H1 (cell line): ENCODE data around the gene ZHX3. TPM values are rescaled to one million over a fixed set of nuclear protein-coding genes. Genes with fewer than 3 reads are reported as not detected.

Experiments used
- CTCF ChIA-PET: fragments of 300-600 bp; sonication (Branson Sonifier 250); formaldehyde crosslinking; loops from one replicate; lab custom pipeline; 2021; ENCODE audit not compliant: partially characterized antibody; lab: Charles Lee
- POLR2A ChIA-PET: fragments of 300-600 bp; sonication (Branson Sonifier 250); formaldehyde crosslinking; loops from one replicate; lab custom pipeline; 2021; ENCODE audit warnings: inconsistent platforms; ENCODE audit not compliant: partially characterized antibody; lab: Charles Lee
- DNase-seq, 2 experiments: peaks; one replicate each; pipeline versions ENCODE4 v3.0.0 to v3.0.0-alpha.2; 2010 to 2022; ENCODE audit warnings: low spot score in 2 of 2, low read depth in 1 of 2, mixed read lengths in 1 of 2
- FAIRE-seq: peaks from 2 replicates; lab custom pipeline; 2011; peaks lifted over from hg19 to GRCh38; lab: Jason Lieb, UNC
- H2AFZ ChIP-seq: 2 replicates; pipeline ENCODE4 v1.8.1; 2012; ENCODE audit warnings: low read length, inconsistent platforms
- H2AK5ac ChIP-seq: 2 replicates; pipeline ENCODE4 v1.6.1; 2013; ENCODE audit warnings: low read depth, low read length
- H2BK120ac ChIP-seq: replicated peaks from 2 replicates; pipeline ENCODE3; 2013; ENCODE audit warnings: low read depth, low read length, inconsistent platforms
- H2BK12ac ChIP-seq: 2 replicates; pipeline ENCODE4 v1.6.1; 2013; ENCODE audit warnings: low read depth, low read length
- H2BK15ac ChIP-seq: 2 replicates; pipeline ENCODE4 v1.6.1; 2013; ENCODE audit warnings: low read length
- H2BK20ac ChIP-seq: 2 replicates; pipeline ENCODE4 v1.6.1; 2013; ENCODE audit warnings: low read length
- H2BK5ac ChIP-seq: 2 replicates; pipeline ENCODE4 v1.6.1; 2013; ENCODE audit warnings: low read depth, low read length
- H3K14ac ChIP-seq: 2 replicates; pipeline ENCODE4 v1.6.1; 2013; ENCODE audit warnings: inconsistent platforms; ENCODE audit not compliant: insufficient read length
- H3K18ac ChIP-seq: 2 replicates; pipeline ENCODE4 v1.6.1; 2013; ENCODE audit warnings: low read length; ENCODE audit errors: extremely low read depth
- H3K23ac ChIP-seq: 2 replicates; pipeline ENCODE4 v1.6.1; 2013; ENCODE audit warnings: inconsistent platforms; ENCODE audit not compliant: insufficient read length
- H3K23me2 ChIP-seq: 2 replicates; pipeline ENCODE4 v1.6.1; 2013; ENCODE audit warnings: low read depth, low read length
- H3K27ac ChIP-seq: 2 replicates; pipeline ENCODE4 v1.6.1; 2011; ENCODE audit warnings: low read depth, low read length, inconsistent platforms
- H3K27me3 ChIP-seq, 4 experiments: replicated peaks in 1 of 4; 1 replicate in 1 of 4; 2 replicates in 3 of 4; pipeline versions ENCODE4 v1.6.1 to v1.8.1; 2011 to 2013; ENCODE audit warnings: low read length in 3 of 4, mild to moderate bottlenecking in 3 of 4, inconsistent platforms in 2 of 4, mixed read lengths in 2 of 4, moderate library complexity in 1 of 4; ENCODE audit not compliant: control insufficient read depth in 3 of 4, insufficient read depth in 3 of 4; ENCODE audit errors: extremely low read depth in 1 of 4
- H3K36me3 ChIP-seq, 4 experiments: 2 replicates each; pipeline versions ENCODE4 v1.6.1 to v1.8.1; 2011 to 2013; ENCODE audit warnings: mild to moderate bottlenecking in 4 of 4, low read length in 3 of 4, moderate library complexity in 2 of 4, control low read depth in 1 of 4, inconsistent platforms in 1 of 4; ENCODE audit not compliant: insufficient read depth in 4 of 4, control insufficient read depth in 2 of 4
- H3K4ac ChIP-seq: replicated peaks from 2 replicates; pipeline ENCODE3; 2013; ENCODE audit warnings: low read length, low read depth, mixed read lengths, inconsistent platforms; ENCODE audit not compliant: insufficient read length
- H3K4me1 ChIP-seq, 4 experiments: replicated peaks in 1 of 4; 1 replicate in 1 of 4; 2 replicates in 3 of 4; pipeline versions ENCODE4 v1.6.1 to v1.8.1; 2011 to 2013; ENCODE audit warnings: low read length in 3 of 4, inconsistent platforms in 2 of 4, mixed read lengths in 1 of 4; ENCODE audit not compliant: insufficient read depth in 4 of 4, control insufficient read depth in 3 of 4
- H3K4me2 ChIP-seq, 2 experiments: 2 replicates each; pipeline versions ENCODE4 v1.6.1 to v1.8.1; 2011 to 2013; ENCODE audit warnings: low read depth in 2 of 2, low read length in 2 of 2, control low read depth in 1 of 2, inconsistent platforms in 1 of 2, mild to moderate bottlenecking in 1 of 2; ENCODE audit not compliant: insufficient read depth in 1 of 2
- H3K4me3 ChIP-seq, 4 experiments: fragments of 200-600, 300-600 bp in 1 of 4; sonication (generic), shearing (Covaris generic), sonication (Bioruptor Twin) in 1 of 4; 2 replicates each; pipeline versions ENCODE4 v1.5.1 to v1.8.1; 2011 to 2016; ENCODE audit warnings: low read length in 4 of 4, low read depth in 3 of 4, control low read depth in 2 of 4, inconsistent platforms in 2 of 4, mild to moderate bottlenecking in 2 of 4, mixed read lengths in 1 of 4, moderate library complexity in 1 of 4; ENCODE audit not compliant: insufficient read depth in 2 of 4; ENCODE audit errors: extremely low read depth in 1 of 4
- H3K56ac ChIP-seq: replicated peaks from 2 replicates; pipeline ENCODE3; 2013; ENCODE audit warnings: low read depth, mild to moderate bottlenecking, mixed read lengths, low read length, inconsistent platforms; ENCODE audit not compliant: insufficient read length
- H3K79me1 ChIP-seq: 2 replicates; pipeline ENCODE4 v1.6.1; 2013; ENCODE audit warnings: low read depth, low read length, control low read depth
- H3K79me2 ChIP-seq, 2 experiments: 2 replicates each; pipeline versions ENCODE4 v1.6.1 to v1.8.1; 2012 to 2013; ENCODE audit warnings: low read length in 2 of 2, mild to moderate bottlenecking in 2 of 2, inconsistent platforms in 1 of 2; ENCODE audit not compliant: insufficient read depth in 2 of 2, control insufficient read depth in 1 of 2
- H3K9ac ChIP-seq, 4 experiments: replicated peaks in 1 of 4; 1 replicate in 1 of 4; 2 replicates in 3 of 4; pipeline versions ENCODE4 v1.6.1 to v1.8.1; 2011 to 2013; ENCODE audit warnings: low read depth in 3 of 4, low read length in 3 of 4, control low read depth in 2 of 4, mild to moderate bottlenecking in 2 of 4, moderate library complexity in 2 of 4, inconsistent platforms in 1 of 4; ENCODE audit errors: extremely low read depth in 1 of 4
- H3K9me3 ChIP-seq, 2 experiments: 2 replicates each; pipeline versions ENCODE4 v1.6.1 to v1.8.1; 2012 to 2013; ENCODE audit warnings: mild to moderate bottlenecking in 2 of 2, moderate library complexity in 2 of 2, control low read depth in 1 of 2, inconsistent platforms in 1 of 2, low read depth in 1 of 2, low read length in 1 of 2, mixed read lengths in 1 of 2; ENCODE audit not compliant: insufficient read depth in 2 of 2
- H4K20me1 ChIP-seq, 2 experiments: replicated peaks in 1 of 2; 2 replicates each; pipeline versions ENCODE3 to v1.8.1; 2011 to 2013; ENCODE audit warnings: inconsistent platforms in 2 of 2, low read length in 2 of 2, mild to moderate bottlenecking in 1 of 2; ENCODE audit not compliant: insufficient read depth in 2 of 2, control insufficient read depth in 1 of 2
- H4K5ac ChIP-seq: 2 replicates; pipeline ENCODE4 v1.6.1; 2013; ENCODE audit warnings: low read length, low read depth, mixed read lengths, inconsistent platforms; ENCODE audit not compliant: insufficient read length
- H4K8ac ChIP-seq: 2 replicates; pipeline ENCODE4 v1.8.0; 2013; ENCODE audit warnings: mild to moderate bottlenecking, moderate library complexity, low read length, inconsistent platforms; ENCODE audit not compliant: insufficient read depth; ENCODE audit errors: extremely low read depth
- H4K91ac ChIP-seq: replicated peaks from 2 replicates; pipeline ENCODE3; 2013; ENCODE audit warnings: low read length, mixed read lengths, inconsistent platforms; ENCODE audit not compliant: insufficient read length
- EP300 ChIP-seq, 2 experiments: IDR thresholded peaks; 1 replicate in 1 of 2; 2 replicates in 1 of 2; pipeline ENCODE4 v1.6.1; 2011 to 2012; ENCODE audit warnings: low read depth in 2 of 2, low read length in 2 of 2, mild to moderate bottlenecking in 2 of 2, borderline replicate concordance in 1 of 2, inconsistent platforms in 1 of 2, moderate library complexity in 1 of 2
- RXRA ChIP-seq: IDR thresholded peaks from 2 replicates; pipeline ENCODE4 v1.6.1; 2011; ENCODE audit warnings: low read depth, mild to moderate bottlenecking, low read length, moderate library complexity; ENCODE audit not compliant: insufficient read depth
- WGBS, 2 experiments: shearing (Covaris generic) in 1 of 2; methylation state at CpG; one replicate each; pipeline versions ENCODE4 v1.1.6 to v1.1.7; 2013 to 2015; ENCODE audit warnings: low lambda C conversion rate in 2 of 2, mixed read lengths in 2 of 2, inconsistent platforms in 1 of 2, low coverage in 1 of 2, missing lambda C conversion rate in 1 of 2; ENCODE audit not compliant: insufficient replicate concordance in 2 of 2, insufficient coverage in 1 of 2, insufficient read length in 1 of 2; ENCODE audit errors: extremely low coverage in 1 of 2, missing lambda C conversion rate in 1 of 2; 5-methylcytosine and 5-hydroxymethylcytosine counted together
- polyA plus RNA-seq, 7 experiments: library from polyadenylated mRNA; depleted of rRNA in 3 of 7; stranded (reverse) in 5 of 7; unstranded in 2 of 7; fragments of >200 nt in 5 of 7; fragments of 200-250 nt in 2 of 7; gene quantifications; 1 replicate in 5 of 7; 2 replicates in 1 of 7; 4 replicates in 1 of 7; pipeline versions ENCODE4 v1.2.1 to v1.2.3, GENCODE V29; 2011 to 2013; ENCODE audit warnings: missing spikeins in 2 of 7, mixed read lengths in 2 of 7
- total RNA-seq: library from RNA; stranded (reverse); fragmentation: NEBNext Ultra II Directional; extraction: Animal tissue kit (Norgen Biotek cat#: 25700); gene quantifications from 2 replicates; pipeline ENCODE4 v1.2.1, GENCODE V29; 2021
- TF ChIP-seq, protein P1 (sequence below): IDR thresholded peaks from 2 replicates; pipeline ENCODE4 v1.6.1; 2011; ENCODE audit warnings: low read length, improper control_type of control experiment

The ZHX3 gene
- total and polyA plus RNA-seq, 2 of the 8 experiments (the other 6 are each of a cell fraction or from before 2014, with no cell fraction given), result 1.00 to 7.8 TPM

DNA sequence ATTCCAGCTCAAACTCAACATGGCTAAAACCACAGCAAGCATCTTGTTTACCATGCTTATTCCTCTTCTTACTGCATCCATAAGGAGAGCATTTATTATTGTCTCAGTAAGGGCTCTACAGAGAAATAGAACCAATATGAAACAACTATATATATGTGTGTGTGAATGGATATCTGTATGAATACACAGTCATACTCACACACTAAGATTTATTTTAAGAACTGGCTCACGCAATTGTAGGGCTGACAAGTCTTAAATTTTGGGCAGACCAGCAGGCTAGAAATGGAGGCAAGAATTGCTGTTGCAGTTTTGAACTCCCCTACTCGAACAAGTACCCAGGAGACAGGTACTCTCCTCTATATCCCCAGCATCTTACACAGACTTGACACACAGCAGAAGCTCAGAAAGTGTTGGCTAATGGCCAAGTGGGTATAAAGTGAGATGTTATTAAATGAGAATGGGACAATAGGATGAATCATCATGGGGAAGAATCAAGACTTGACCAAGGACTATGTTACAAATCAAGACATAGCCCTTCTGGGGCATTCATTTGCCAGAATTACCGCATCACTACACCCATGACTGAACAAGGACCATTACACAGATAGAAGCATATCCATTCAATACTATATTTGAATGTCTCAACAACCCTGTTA, 13.0 kb downstream of the ZHX3 start:
- Histone ChIP-seq H3K36me3 (no peaks in the 10 kb centered on the region), H2AK5ac (no peak overlapping the region), H2BK20ac (no peak overlapping the region), H4K5ac (no peak overlapping the region), H2BK120ac (no peak overlapping the region), H3K14ac (no peak overlapping the region), H3K23ac (no peak overlapping the region)
- POLR2A ChIA-PET, result interaction anchor here (0.5 kb wide), 1 partner anchor 10 kb away, joined by 3 read pairs; no protein-coding TSS in a partner anchor
- FAIRE-seq, result no peak
- TF ChIP-seq, protein P1, sequence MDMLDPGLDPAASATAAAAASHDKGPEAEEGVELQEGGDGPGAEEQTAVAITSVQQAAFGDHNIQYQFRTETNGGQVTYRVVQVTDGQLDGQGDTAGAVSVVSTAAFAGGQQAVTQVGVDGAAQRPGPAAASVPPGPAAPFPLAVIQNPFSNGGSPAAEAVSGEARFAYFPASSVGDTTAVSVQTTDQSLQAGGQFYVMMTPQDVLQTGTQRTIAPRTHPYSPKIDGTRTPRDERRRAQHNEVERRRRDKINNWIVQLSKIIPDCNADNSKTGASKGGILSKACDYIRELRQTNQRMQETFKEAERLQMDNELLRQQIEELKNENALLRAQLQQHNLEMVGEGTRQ, result no peak
- TF ChIP-seq RXRA, result no peak
- no peak for TF ChIP-seq EP300 (IDR thresholded peaks at IDR 0.05; ENCODE audit: borderline replicate concordance in 1 of 2, low read depth in 2 of 2, low read length in 2 of 2)
- TF ChIP-seq, all 59 proteins: peak for 0
- CTCF ChIA-PET, result interaction anchor here (0.6 to 1.5 kb wide), 3 partner anchors 10 to 169 kb away, joined by 3 read pairs; no protein-coding TSS in a partner anchor
- Histone ChIP-seq H4K91ac (no peak overlapping the region), H3K79me2 (no peaks in the 10 kb centered on the region), H3K4ac (no peak overlapping the region), H3K56ac (no peak overlapping the region), H3K18ac (no peak overlapping the region), H3K9me3 (no peaks in the 10 kb centered on the region), H4K8ac (no peak overlapping the region), H2BK5ac (no peak overlapping the region), H3K23me2 (no peaks in the 10 kb centered on the region; the same call in 1 of the 2 replicates), H3K27me3 (no peaks in the 10 kb centered on the region; a peak in 1 of 7 replicates), H2BK12ac (no peak overlapping the region), H3K27ac (no peak overlapping the region), H4K20me1 (no peaks in the 10 kb centered on the region), H2AFZ (no peak overlapping the region), H3K79me1 (no peaks in the 10 kb centered on the region), H3K9ac (no peak overlapping the region), H3K4me2 (no peak overlapping the region), H3K4me1 (peaks cover 0 to 5% (median 0%) of the 10 kb centered on the region in 4 experiments; a peak in 3 of 7 replicates), H3K4me3 (no peak overlapping the region), H2BK15ac (no peak overlapping the region)
- DNase-seq, result no peak
- 84% methylated on average over 3 of the region's 3 CpGs; no CpG with 5 or more reads in 1 of the 2 experiments for WGBS, 2 experiments
